GM19023 (cell line): Measurements from ENCODE around the gene TMEM18.
A peak's percentile ranks its signal among the peaks of the same experiment; 100 is the strongest.
"Not testable (repeated sequence)": the region's sequence is repeated elsewhere in the genome, so short reads cannot be mapped to it uniquely, and the experiment has no call there.

Experiments used
- ATAC-seq: cut with Tn5 transposase; IDR thresholded peaks from one replicate; pipeline ENCODE4 v1.9.1; 2021; ENCODE audit warnings: mild to moderate bottlenecking, moderate library complexity; ENCODE audit not compliant: unreplicated experiment

Gene TMEM18

GRCh38 chr2:694174-694573, 17.0 kb upstream of the TMEM18 start:
- ATAC-seq = no peak

- ATAC-seq = no peak
Measured at GRCh38 chr2:693606-694005, 16.4 kb upstream of the TMEM18 start.

- no peak for ATAC-seq
Measured at GRCh38 chr2:692767-693166, 15.6 kb upstream of the TMEM18 start.

- no peak for ATAC-seq
Measured at GRCh38 chr2:691821-692761, 14.9 kb upstream of the TMEM18 start.

- ATAC-seq = no peak
Measured at GRCh38 chr2:690799-691198, 13.6 kb upstream of the TMEM18 start.

GRCh38 chr2:689877-690510, 12.8 kb upstream of the TMEM18 start:
- ATAC-seq = no peak

- no peak for ATAC-seq
Measured at GRCh38 chr2:689237-689636, 12.0 kb upstream of the TMEM18 start.

GRCh38 chr2:688504-689076, 11.4 kb upstream of the TMEM18 start:
- no peak for ATAC-seq

GRCh38 chr2:685421-685820, 8.2 kb upstream of the TMEM18 start:
- ATAC-seq = no peak

GRCh38 chr2:684913-685312, 7.7 kb upstream of the TMEM18 start:
- not testable (repeated sequence) for ATAC-seq

GRCh38 chr2:682226-682625, 5.0 kb upstream of the TMEM18 start:
- ATAC-seq = no peak

- ATAC-seq = no peak
Measured at GRCh38 chr2:681312-681711, 4.1 kb upstream of the TMEM18 start.

GRCh38 chr2:680496-680895, 3.3 kb upstream of the TMEM18 start:
- ATAC-seq = no peak

GRCh38 chr2:678964-679363, 1.8 kb upstream of the TMEM18 start:
- no peak for ATAC-seq

GRCh38 chr2:677959-678550, 849 bp upstream of the TMEM18 start:
- ATAC-seq = no peak

- peak; percentile 86 for ATAC-seq
Measured at GRCh38 chr2:676647-677055, 555 bp downstream of the TMEM18 start.

- peak; percentile 37 for ATAC-seq
Measured at GRCh38 chr2:675982-676646, 1.1 kb downstream of the TMEM18 start.

GRCh38 chr2:675460-675859, 1.7 kb downstream of the TMEM18 start:
- ATAC-seq = no peak

GRCh38 chr2:675051-675450, 2.2 kb downstream of the TMEM18 start:
- no peak for ATAC-seq

GRCh38 chr2:674321-674985, 2.8 kb downstream of the TMEM18 start:
- ATAC-seq = no peak
